HG02623 (cell line): Measurements from ENCODE around the gene TECR.
"Not testable (repeated sequence)": the region's sequence is repeated elsewhere in the genome, so short reads cannot be mapped to it uniquely, and the experiment has no call there.

ENCODE experiments used
- ATAC-seq: cut with Tn5 transposase; IDR thresholded peaks from one replicate; pipeline ENCODE4 v1.9.1; 2021; ENCODE audit warnings: moderate library complexity; ENCODE audit not compliant: unreplicated experiment

TECR gene

GRCh38 chr19:14580623-14581237 lies 51.3 kb downstream of the TECR start:
- no peak for ATAC-seq

DNA sequence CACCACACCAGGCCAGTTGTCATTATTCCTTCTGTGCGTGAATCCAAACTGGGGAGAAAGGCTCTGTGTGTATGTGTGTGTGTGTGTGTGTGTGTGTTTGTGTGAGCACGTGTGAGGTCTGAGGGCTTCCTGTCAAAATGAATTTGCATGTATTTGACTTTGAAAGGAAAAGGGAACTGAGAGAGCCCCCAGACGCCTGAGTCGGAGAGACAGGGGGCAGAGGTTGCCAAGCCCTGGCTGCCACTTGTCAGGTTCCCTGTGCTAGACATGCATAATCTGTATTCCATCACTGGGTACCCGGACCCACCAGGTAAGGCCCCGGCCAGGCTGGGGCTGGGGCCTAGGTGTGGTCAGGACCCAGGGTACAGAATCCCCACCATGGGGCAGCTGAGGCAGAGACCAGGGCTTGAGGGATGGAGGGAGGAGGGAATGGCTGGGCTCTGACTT lies 53.5 kb downstream of the TECR start, which contains the start of gene CLEC17A:
Gene CLEC17A (plus strand): TSS at position 191 of the 447 bp plus-strand sequence. CDS start 77 bp downstream, at position 268.
- no peak for ATAC-seq

DNA sequence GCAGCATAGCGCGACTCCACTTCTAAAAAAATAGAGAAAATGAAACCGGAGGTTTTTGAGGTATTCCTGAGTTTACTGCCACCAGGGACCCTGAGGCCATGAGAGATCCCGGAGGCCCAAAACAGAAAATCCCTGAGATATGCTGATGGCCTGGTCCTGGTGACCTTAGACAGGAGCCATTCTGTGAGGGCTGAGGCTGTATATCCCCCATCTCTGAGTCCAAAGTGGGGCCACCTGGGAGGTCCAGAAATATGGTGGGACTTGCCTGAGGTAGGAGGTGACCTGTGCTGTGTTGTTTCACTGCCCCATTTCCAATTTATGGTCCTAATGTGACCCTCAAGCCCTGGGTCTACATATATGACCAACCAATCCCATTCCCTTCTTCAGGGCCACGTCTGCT lies 55.0 kb downstream of the TECR start:
- not testable (repeated sequence) for ATAC-seq

DNA sequence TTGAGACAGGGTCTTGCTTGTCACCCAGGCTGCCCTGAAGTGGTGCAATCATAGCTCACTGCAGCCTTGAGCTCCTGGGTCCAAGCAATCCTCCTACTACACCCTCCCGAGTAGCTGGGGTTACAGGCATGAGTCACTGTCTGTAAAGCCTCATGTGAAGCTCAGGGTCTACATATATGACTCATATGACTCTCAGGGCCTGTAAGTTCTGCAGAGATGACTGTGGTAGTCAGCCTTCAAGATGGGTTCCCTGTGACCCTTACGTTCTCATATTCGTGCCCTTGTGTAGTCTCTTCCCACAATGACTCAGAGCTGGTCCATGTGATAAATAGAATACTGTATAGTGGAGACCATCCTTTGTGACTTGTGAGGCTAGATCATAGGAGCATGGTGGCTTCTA lies 55.8 kb downstream of the TECR start:
- ATAC-seq, result peak; percentile 39

GRCh38 chr19:14589433-14589832 lies 60.0 kb downstream of the TECR start:
- ATAC-seq, result not testable (repeated sequence)

- no peak for ATAC-seq
These were observed 66.2 kb downstream of the TECR start for GRCh38 chr19:14595558-14595957.

- ATAC-seq, result no peak
These were observed 70.3 kb downstream of the TECR start for GRCh38 chr19:14599548-14600147.

GRCh38 chr19:14603990-14604387 lies 74.6 kb downstream of the TECR start:
- peak; percentile 65 for ATAC-seq

GRCh38 chr19:14606627-14607026 lies 77.2 kb downstream of the TECR start:
- no peak for ATAC-seq

- ATAC-seq, result no peak
These were observed 81.7 kb downstream of the TECR start for GRCh38 chr19:14611051-14611450.

GRCh38 chr19:14612242-14612641 lies 82.8 kb downstream of the TECR start:
- not testable (repeated sequence) for ATAC-seq

GRCh38 chr19:14612657-14613056 lies 83.3 kb downstream of the TECR start:
- no peak for ATAC-seq

DNA sequence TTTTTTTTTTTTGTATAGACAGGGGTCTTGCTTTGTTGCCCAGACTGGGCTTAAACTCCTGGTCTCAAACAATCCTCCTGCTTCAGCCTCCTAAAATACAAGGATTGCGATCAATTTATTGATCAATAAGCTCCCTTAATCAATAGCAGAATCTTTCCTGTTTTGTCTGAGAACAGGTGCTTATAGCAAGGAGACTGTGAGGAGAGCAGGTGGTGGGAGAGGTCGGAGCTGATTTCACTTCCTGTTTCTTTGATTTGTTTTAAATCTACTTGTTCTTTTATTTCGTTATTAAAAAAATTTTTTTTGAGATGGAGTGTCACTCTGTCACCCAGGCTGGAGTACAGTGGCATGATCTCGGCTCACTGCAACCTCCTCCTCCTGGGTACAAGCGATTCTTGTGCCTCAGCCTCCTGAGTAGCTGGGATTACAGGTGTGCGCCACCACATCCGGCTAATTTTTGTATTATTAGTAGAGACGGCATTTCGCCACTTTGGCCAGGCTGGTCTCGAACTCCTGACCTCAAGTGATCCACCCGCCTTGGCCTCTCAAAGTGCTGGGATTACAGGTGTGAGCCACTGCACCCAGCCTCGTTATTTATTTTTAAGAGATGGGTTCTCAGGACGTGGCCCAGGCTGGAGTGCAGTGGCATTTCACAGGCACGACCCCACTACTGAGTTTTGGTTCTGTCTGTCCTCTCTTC lies 84.2 kb downstream of the TECR start:
- ATAC-seq, result not testable (repeated sequence)

- ATAC-seq, result no peak
These were observed 84.7 kb downstream of the TECR start for GRCh38 chr19:14614099-14614412.
